Mesothelial cell of epicardium (in vitro differentiated cells): ENCODE results near the gene PAX5. TPM values are rescaled to one million over a fixed set of nuclear protein-coding genes. Genes with fewer than 3 reads are reported as not detected.
A peak's percentile ranks its signal among the peaks of the same experiment; 100 is the strongest.

ENCODE experiments used
- DNase-seq, 2 experiments: peaks; one replicate each; pipeline ENCODE4 v3.0.0; 2021; ENCODE audit warnings: low spot score in 2 of 2; ENCODE audit not compliant: unreplicated experiment in 2 of 2
- H3K27ac Mint-ChIP-seq: 2 replicates; pipeline ENCODE4 v1.8.0; 2021; ENCODE audit warnings: mixed read lengths
- H3K27me3 Mint-ChIP-seq: 2 replicates; pipeline ENCODE4 v1.8.0; 2021; ENCODE audit warnings: low read depth, mixed read lengths
- H3K36me3 Mint-ChIP-seq: 2 replicates; pipeline ENCODE4 v1.8.0; 2021; ENCODE audit warnings: mixed read lengths
- H3K4me1 Mint-ChIP-seq: 2 replicates; pipeline ENCODE4 v1.8.0; 2021; ENCODE audit warnings: mixed read lengths
- H3K4me3 Mint-ChIP-seq: 2 replicates; pipeline ENCODE4 v1.8.0; 2021; ENCODE audit warnings: mild to moderate bottlenecking, moderate library complexity, mixed read lengths
- H3K9me3 Mint-ChIP-seq: 2 replicates; pipeline ENCODE4 v1.8.0; 2021; ENCODE audit warnings: mixed read lengths
- CTCF ChIP-seq: fragments of 200-600 bp; sonication (generic); IDR thresholded peaks from one replicate; pipeline ENCODE4 v1.5.0; 2021; ENCODE audit warnings: antibody characterized with exemption; ENCODE audit not compliant: unreplicated experiment
- total RNA-seq: library from RNA; stranded (reverse); gene quantifications from 3 replicates; pipeline ENCODE4 v1.2.1, GENCODE V29; 2021

PAX5 gene
- total RNA-seq, 1 donor from 2014 or later: not detected

GRCh38 chr9:36991516-36992134 is 42.4 kb downstream of the PAX5 start:
- DNase-seq: no peak
- peaks cover 13% of the 10 kb centered on the region for H3K9me3 Mint-ChIP-seq
- peaks cover 6% of the 10 kb centered on the region for H3K4me1 Mint-ChIP-seq
- H3K36me3 Mint-ChIP-seq: peaks cover 2% of the 10 kb centered on the region
- TF ChIP-seq CTCF: peak; percentile 24
- H3K27me3 Mint-ChIP-seq: peaks cover 98% of the 10 kb centered on the region
- no peak overlapping the region for H3K4me3 Mint-ChIP-seq
- no peak overlapping the region for H3K27ac Mint-ChIP-seq

DNA sequence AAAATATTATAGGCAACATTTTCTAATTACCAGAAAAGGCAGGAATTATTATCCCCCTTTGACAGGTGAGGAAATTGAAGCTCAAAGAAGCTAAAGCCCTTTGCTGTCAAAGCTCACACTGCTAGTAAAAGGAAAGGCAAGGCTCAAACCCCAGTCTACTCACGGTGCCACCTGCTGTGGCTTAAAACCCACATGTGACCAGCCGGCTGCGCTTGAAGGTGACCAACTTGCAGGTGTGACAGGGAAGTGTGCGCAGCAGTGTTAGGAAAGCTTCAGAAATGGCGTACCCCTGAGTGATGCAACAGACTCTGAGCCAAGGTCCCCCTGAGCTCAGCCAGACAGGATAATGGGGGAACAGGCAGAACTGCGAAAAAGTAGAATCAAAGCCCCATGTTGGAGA is 45.2 kb downstream of the PAX5 start:
- Mint-ChIP-seq H3K4me1 (peaks cover 10% of the 10 kb centered on the region), H3K36me3 (peaks cover 2% of the 10 kb centered on the region), H3K27ac (no peak overlapping the region), H3K9me3 (peaks cover 13% of the 10 kb centered on the region), H3K4me3 (no peak overlapping the region), H3K27me3 (peaks cover 96% of the 10 kb centered on the region)
- TF ChIP-seq CTCF: no peak
- no peak for DNase-seq

GRCh38 chr9:36987891-36988290 is 46.2 kb downstream of the PAX5 start:
- Mint-ChIP-seq H3K27me3 (peaks cover 97% of the 10 kb centered on the region), H3K4me1 (peaks cover 10% of the 10 kb centered on the region)

DNA sequence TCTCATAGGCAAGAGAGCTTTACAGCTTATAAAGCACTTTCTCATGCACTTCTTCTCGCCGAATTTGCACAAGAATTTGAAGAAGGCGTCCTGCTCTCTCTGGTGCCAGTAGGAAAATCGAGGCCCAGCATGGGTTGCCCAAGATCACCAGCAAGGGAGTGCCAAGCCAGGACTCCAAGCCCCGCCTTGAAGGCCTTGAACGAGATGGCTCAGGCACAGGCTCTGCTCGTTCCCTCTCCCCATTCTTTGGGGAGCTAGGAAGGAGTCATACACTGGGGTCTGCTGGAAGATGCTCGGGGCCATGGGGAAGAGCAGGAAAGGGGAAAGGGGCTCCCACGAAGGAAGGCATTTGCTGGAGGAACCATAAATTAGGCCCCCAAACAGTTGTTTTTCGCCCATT is 46.7 kb downstream of the PAX5 start:
- peaks cover 10% of the 10 kb centered on the region for H3K4me1 Mint-ChIP-seq
- H3K27me3 Mint-ChIP-seq: peaks cover 97% of the 10 kb centered on the region
- DNase-seq: no peak
- H3K36me3 Mint-ChIP-seq: peaks cover 2% of the 10 kb centered on the region
- TF ChIP-seq CTCF: no peak
- peaks cover 13% of the 10 kb centered on the region for H3K9me3 Mint-ChIP-seq
- no peak overlapping the region for H3K4me3 Mint-ChIP-seq
- H3K27ac Mint-ChIP-seq: no peak overlapping the region

More at GRCh38 chr9:36987891-36988290, 46.2 kb downstream of the PAX5 start:
- no peak for TF ChIP-seq CTCF
- DNase-seq: no peak
- Mint-ChIP-seq H3K27ac (no peak overlapping the region), H3K9me3 (peaks cover 13% of the 10 kb centered on the region), H3K4me3 (peak overlapping the region; percentile 26), H3K36me3 (peaks cover 2% of the 10 kb centered on the region)

- H3K4me1 Mint-ChIP-seq: peaks cover 10% of the 10 kb centered on the region
- DNase-seq: no peak
These were observed 47.3 kb downstream of the PAX5 start for GRCh38 chr9:36986468-36987408.

More at GRCh38 chr9:36986468-36987408, 47.3 kb downstream of the PAX5 start:
- TF ChIP-seq CTCF: no peak
- H3K36me3 Mint-ChIP-seq: peaks cover 2% of the 10 kb centered on the region
- peaks cover 10% of the 10 kb centered on the region for H3K9me3 Mint-ChIP-seq
- H3K27me3 Mint-ChIP-seq: peaks cover 96% of the 10 kb centered on the region
- peak overlapping the region; percentile 10 for H3K4me3 Mint-ChIP-seq
- no peak overlapping the region for H3K27ac Mint-ChIP-seq
